ENCODE results near the gene DACT3.

DNA sequence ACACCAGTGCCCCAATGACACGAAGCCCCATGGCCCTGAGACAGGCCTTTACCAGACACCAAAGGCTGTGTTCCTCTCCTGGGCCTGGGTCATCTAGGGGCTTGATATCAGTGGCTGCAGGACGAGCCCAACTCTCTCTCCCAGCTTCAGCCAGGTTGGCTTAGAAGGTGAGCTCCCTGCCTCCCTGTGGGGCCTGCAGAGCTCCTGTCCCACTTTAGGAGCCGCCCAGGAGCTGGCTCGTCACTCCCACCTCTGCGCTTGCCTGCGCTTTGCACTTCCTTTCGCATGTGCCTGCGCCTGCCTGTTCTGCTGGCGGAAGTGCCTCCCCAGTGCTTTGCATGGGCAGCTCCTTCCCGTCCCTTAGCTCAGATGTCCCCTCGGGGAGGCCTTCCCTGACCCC lies 55.0 kb downstream of the DACT3 start:
- TF ChIP-seq RCOR1 (IDR thresholded peaks at IDR 0.05; ENCODE audit: low read length) (no peak), YY1 (IDR thresholded peaks at IDR 0.05; ENCODE audit: low read depth) (no peak), POLR2AphosphoS5 (IDR thresholded peaks at IDR 0.05; ENCODE audit: low read depth, low read length) (no peak), EZH2phosphoT487 (IDR thresholded peaks at IDR 0.05; ENCODE audit: borderline replicate concordance, low read depth) (no peak), TCF12 (IDR thresholded peaks at IDR 0.05) (no peak), JUND (IDR thresholded peaks at IDR 0.05) (no peak)
- TF ChIP-seq, protein P1, sequence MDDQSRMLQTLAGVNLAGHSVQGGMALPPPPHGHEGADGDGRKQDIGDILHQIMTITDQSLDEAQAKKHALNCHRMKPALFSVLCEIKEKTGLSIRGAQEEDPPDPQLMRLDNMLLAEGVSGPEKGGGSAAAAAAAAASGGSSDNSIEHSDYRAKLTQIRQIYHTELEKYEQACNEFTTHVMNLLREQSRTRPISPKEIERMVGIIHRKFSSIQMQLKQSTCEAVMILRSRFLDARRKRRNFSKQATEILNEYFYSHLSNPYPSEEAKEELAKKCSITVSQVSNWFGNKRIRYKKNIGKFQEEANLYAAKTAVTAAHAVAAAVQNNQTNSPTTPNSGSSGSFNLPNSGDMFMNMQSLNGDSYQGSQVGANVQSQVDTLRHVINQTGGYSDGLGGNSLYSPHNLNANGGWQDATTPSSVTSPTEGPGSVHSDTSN (IDR thresholded peaks at IDR 0.05) = no peak
- TF ChIP-seq, protein P2, sequence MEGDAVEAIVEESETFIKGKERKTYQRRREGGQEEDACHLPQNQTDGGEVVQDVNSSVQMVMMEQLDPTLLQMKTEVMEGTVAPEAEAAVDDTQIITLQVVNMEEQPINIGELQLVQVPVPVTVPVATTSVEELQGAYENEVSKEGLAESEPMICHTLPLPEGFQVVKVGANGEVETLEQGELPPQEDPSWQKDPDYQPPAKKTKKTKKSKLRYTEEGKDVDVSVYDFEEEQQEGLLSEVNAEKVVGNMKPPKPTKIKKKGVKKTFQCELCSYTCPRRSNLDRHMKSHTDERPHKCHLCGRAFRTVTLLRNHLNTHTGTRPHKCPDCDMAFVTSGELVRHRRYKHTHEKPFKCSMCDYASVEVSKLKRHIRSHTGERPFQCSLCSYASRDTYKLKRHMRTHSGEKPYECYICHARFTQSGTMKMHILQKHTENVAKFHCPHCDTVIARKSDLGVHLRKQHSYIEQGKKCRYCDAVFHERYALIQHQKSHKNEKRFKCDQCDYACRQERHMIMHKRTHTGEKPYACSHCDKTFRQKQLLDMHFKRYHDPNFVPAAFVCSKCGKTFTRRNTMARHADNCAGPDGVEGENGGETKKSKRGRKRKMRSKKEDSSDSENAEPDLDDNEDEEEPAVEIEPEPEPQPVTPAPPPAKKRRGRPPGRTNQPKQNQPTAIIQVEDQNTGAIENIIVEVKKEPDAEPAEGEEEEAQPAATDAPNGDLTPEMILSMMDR (IDR thresholded peaks at IDR 0.05) = no peak
- TF ChIP-seq, protein P3, sequence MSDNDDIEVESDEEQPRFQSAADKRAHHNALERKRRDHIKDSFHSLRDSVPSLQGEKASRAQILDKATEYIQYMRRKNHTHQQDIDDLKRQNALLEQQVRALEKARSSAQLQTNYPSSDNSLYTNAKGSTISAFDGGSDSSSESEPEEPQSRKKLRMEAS (IDR thresholded peaks at IDR 0.05; ENCODE audit: low read depth) = no peak
- TF ChIP-seq, protein P4, sequence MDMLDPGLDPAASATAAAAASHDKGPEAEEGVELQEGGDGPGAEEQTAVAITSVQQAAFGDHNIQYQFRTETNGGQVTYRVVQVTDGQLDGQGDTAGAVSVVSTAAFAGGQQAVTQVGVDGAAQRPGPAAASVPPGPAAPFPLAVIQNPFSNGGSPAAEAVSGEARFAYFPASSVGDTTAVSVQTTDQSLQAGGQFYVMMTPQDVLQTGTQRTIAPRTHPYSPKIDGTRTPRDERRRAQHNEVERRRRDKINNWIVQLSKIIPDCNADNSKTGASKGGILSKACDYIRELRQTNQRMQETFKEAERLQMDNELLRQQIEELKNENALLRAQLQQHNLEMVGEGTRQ (IDR thresholded peaks at IDR 0.05; ENCODE audit: borderline replicate concordance, low read depth, low read length) = no peak

Measured in SK-N-SH (cell line).